Progenitor cell of endocrine pancreas (in vitro differentiated cells): ENCODE data around the gene KAZN. TPM values are rescaled to one million over a fixed set of nuclear protein-coding genes. Genes with fewer than 3 reads are reported as not detected.

Experiments used
- DNase-seq: peaks from one replicate; pipeline ENCODE4 v3.0.0; 2021; ENCODE audit warnings: low spot score; ENCODE audit not compliant: unreplicated experiment
- H3K27ac Mint-ChIP-seq: 2 replicates; pipeline ENCODE4 v1.8.0; 2021; ENCODE audit warnings: mild to moderate bottlenecking, moderate library complexity, mixed read lengths
- H3K27me3 Mint-ChIP-seq: 2 replicates; pipeline ENCODE4 v1.8.0; 2021; ENCODE audit warnings: mixed read lengths
- H3K36me3 Mint-ChIP-seq: 2 replicates; pipeline ENCODE4 v1.8.0; 2022; ENCODE audit warnings: mixed read lengths; ENCODE audit not compliant: insufficient read depth
- H3K4me1 Mint-ChIP-seq: 2 replicates; pipeline ENCODE4 v1.8.0; 2021; ENCODE audit warnings: low read depth, mixed read lengths
- H3K4me3 Mint-ChIP-seq: 2 replicates; pipeline ENCODE4 v1.8.0; 2021; ENCODE audit warnings: low read depth, mild to moderate bottlenecking, moderate library complexity, mixed read lengths
- H3K9me3 Mint-ChIP-seq: 2 replicates; pipeline ENCODE4 v1.8.0; 2021; ENCODE audit warnings: low read depth, mixed read lengths
- CTCF ChIP-seq: fragments of 200-600 bp; sonication (generic); IDR thresholded peaks from one replicate; pipeline ENCODE4 v1.5.0; 2021; ENCODE audit warnings: antibody characterized with exemption, mild to moderate bottlenecking; ENCODE audit not compliant: unreplicated experiment
- total RNA-seq: library from RNA; stranded (reverse); gene quantifications from 2 replicates; pipeline ENCODE4 v1.2.1, GENCODE V29; 2021

Gene KAZN
- total RNA-seq, 1 donor from 2014 or later, result 12.9 TPM

- no peaks in the 10 kb centered on the region for H3K9me3 Mint-ChIP-seq
- no peaks in the 10 kb centered on the region for H3K36me3 Mint-ChIP-seq
- H3K4me3 Mint-ChIP-seq, result no peak overlapping the region
- no peak for TF ChIP-seq CTCF
- DNase-seq, result no peak
- H3K27ac Mint-ChIP-seq, result no peak overlapping the region
- H3K4me1 Mint-ChIP-seq, result peaks cover 4% of the 10 kb centered on the region
- no peaks in the 10 kb centered on the region for H3K27me3 Mint-ChIP-seq
These were observed 270.7 kb downstream of the KAZN start for GRCh38 chr1:14869187-14869586.

- no peak for TF ChIP-seq CTCF
- DNase-seq, result no peak
- Mint-ChIP-seq H3K4me1 (peaks cover 6% of the 10 kb centered on the region), H3K27me3 (peaks cover 3% of the 10 kb centered on the region), H3K4me3 (no peak overlapping the region), H3K9me3 (no peaks in the 10 kb centered on the region), H3K36me3 (no peaks in the 10 kb centered on the region), H3K27ac (no peak overlapping the region)
These were observed 272.9 kb downstream of the KAZN start for GRCh38 chr1:14871218-14871970.

GRCh38 chr1:14872762-14873161 lies 274.3 kb downstream of the KAZN start:
- no peak overlapping the region for H3K4me3 Mint-ChIP-seq
- no peak for TF ChIP-seq CTCF

GRCh38 chr1:14873677-14874076 lies 275.2 kb downstream of the KAZN start:
- no peaks in the 10 kb centered on the region for H3K9me3 Mint-ChIP-seq
- H3K27ac Mint-ChIP-seq, result no peak overlapping the region
- H3K27me3 Mint-ChIP-seq, result peaks cover 3% of the 10 kb centered on the region
- H3K4me1 Mint-ChIP-seq, result peaks cover 6% of the 10 kb centered on the region
- no peak overlapping the region for H3K4me3 Mint-ChIP-seq
- H3K36me3 Mint-ChIP-seq, result no peaks in the 10 kb centered on the region
- no peak for TF ChIP-seq CTCF
- DNase-seq, result no peak

More at GRCh38 chr1:14872762-14873161, 274.3 kb downstream of the KAZN start:
- H3K27me3 Mint-ChIP-seq, result peaks cover 3% of the 10 kb centered on the region
- no peaks in the 10 kb centered on the region for H3K9me3 Mint-ChIP-seq
- H3K27ac Mint-ChIP-seq, result no peak overlapping the region
- peaks cover 6% of the 10 kb centered on the region for H3K4me1 Mint-ChIP-seq
- no peaks in the 10 kb centered on the region for H3K36me3 Mint-ChIP-seq
- no peak for DNase-seq

GRCh38 chr1:14875524-14876509 lies 277.3 kb downstream of the KAZN start:
- Mint-ChIP-seq H3K9me3 (no peaks in the 10 kb centered on the region), H3K4me3 (no peak overlapping the region), H3K36me3 (no peaks in the 10 kb centered on the region), H3K27me3 (peaks cover 3% of the 10 kb centered on the region), H3K4me1 (peaks cover 4% of the 10 kb centered on the region), H3K27ac (no peak overlapping the region)
- DNase-seq, result no peak
- TF ChIP-seq CTCF, result no peak
